H1 (cell line): ENCODE data around the gene ETFBKMT. TPM values are rescaled to one million over a fixed set of nuclear protein-coding genes. Genes with fewer than 3 reads are reported as not detected.

Source experiments
- CTCF ChIA-PET: fragments of 300-600 bp; sonication (Branson Sonifier 250); formaldehyde crosslinking; loops from one replicate; lab custom pipeline; 2021; ENCODE audit not compliant: partially characterized antibody; lab: Charles Lee
- POLR2A ChIA-PET: fragments of 300-600 bp; sonication (Branson Sonifier 250); formaldehyde crosslinking; loops from one replicate; lab custom pipeline; 2021; ENCODE audit warnings: inconsistent platforms; ENCODE audit not compliant: partially characterized antibody; lab: Charles Lee
- DNase-seq, 2 experiments: peaks; one replicate each; pipeline versions ENCODE4 v3.0.0 to v3.0.0-alpha.2; 2010 to 2022; ENCODE audit warnings: low spot score in 2 of 2, low read depth in 1 of 2, mixed read lengths in 1 of 2
- FAIRE-seq: peaks from 2 replicates; lab custom pipeline; 2011; peaks lifted over from hg19 to GRCh38; lab: Jason Lieb, UNC
- H2AFZ ChIP-seq: 2 replicates; pipeline ENCODE4 v1.8.1; 2012; ENCODE audit warnings: low read length, inconsistent platforms
- H2AK5ac ChIP-seq: 2 replicates; pipeline ENCODE4 v1.6.1; 2013; ENCODE audit warnings: low read depth, low read length
- H2BK120ac ChIP-seq: replicated peaks from 2 replicates; pipeline ENCODE3; 2013; ENCODE audit warnings: low read depth, low read length, inconsistent platforms
- H2BK12ac ChIP-seq: 2 replicates; pipeline ENCODE4 v1.6.1; 2013; ENCODE audit warnings: low read depth, low read length
- H2BK15ac ChIP-seq: 2 replicates; pipeline ENCODE4 v1.6.1; 2013; ENCODE audit warnings: low read length
- H2BK20ac ChIP-seq: 2 replicates; pipeline ENCODE4 v1.6.1; 2013; ENCODE audit warnings: low read length
- H2BK5ac ChIP-seq: 2 replicates; pipeline ENCODE4 v1.6.1; 2013; ENCODE audit warnings: low read depth, low read length
- H3K14ac ChIP-seq: 2 replicates; pipeline ENCODE4 v1.6.1; 2013; ENCODE audit warnings: inconsistent platforms; ENCODE audit not compliant: insufficient read length
- H3K18ac ChIP-seq: 2 replicates; pipeline ENCODE4 v1.6.1; 2013; ENCODE audit warnings: low read length; ENCODE audit errors: extremely low read depth
- H3K23ac ChIP-seq: 2 replicates; pipeline ENCODE4 v1.6.1; 2013; ENCODE audit warnings: inconsistent platforms; ENCODE audit not compliant: insufficient read length
- H3K23me2 ChIP-seq: 2 replicates; pipeline ENCODE4 v1.6.1; 2013; ENCODE audit warnings: low read depth, low read length
- H3K27ac ChIP-seq: 2 replicates; pipeline ENCODE4 v1.6.1; 2011; ENCODE audit warnings: low read depth, low read length, inconsistent platforms
- H3K27me3 ChIP-seq, 4 experiments: replicated peaks in 1 of 4; 1 replicate in 1 of 4; 2 replicates in 3 of 4; pipeline versions ENCODE4 v1.6.1 to v1.8.1; 2011 to 2013; ENCODE audit warnings: low read length in 3 of 4, mild to moderate bottlenecking in 3 of 4, inconsistent platforms in 2 of 4, mixed read lengths in 2 of 4, moderate library complexity in 1 of 4; ENCODE audit not compliant: control insufficient read depth in 3 of 4, insufficient read depth in 3 of 4; ENCODE audit errors: extremely low read depth in 1 of 4
- H3K36me3 ChIP-seq, 4 experiments: 2 replicates each; pipeline versions ENCODE4 v1.6.1 to v1.8.1; 2011 to 2013; ENCODE audit warnings: mild to moderate bottlenecking in 4 of 4, low read length in 3 of 4, moderate library complexity in 2 of 4, control low read depth in 1 of 4, inconsistent platforms in 1 of 4; ENCODE audit not compliant: insufficient read depth in 4 of 4, control insufficient read depth in 2 of 4
- H3K4ac ChIP-seq: replicated peaks from 2 replicates; pipeline ENCODE3; 2013; ENCODE audit warnings: low read length, low read depth, mixed read lengths, inconsistent platforms; ENCODE audit not compliant: insufficient read length
- H3K4me1 ChIP-seq, 4 experiments: replicated peaks in 1 of 4; 1 replicate in 1 of 4; 2 replicates in 3 of 4; pipeline versions ENCODE4 v1.6.1 to v1.8.1; 2011 to 2013; ENCODE audit warnings: low read length in 3 of 4, inconsistent platforms in 2 of 4, mixed read lengths in 1 of 4; ENCODE audit not compliant: insufficient read depth in 4 of 4, control insufficient read depth in 3 of 4
- H3K4me2 ChIP-seq, 2 experiments: 2 replicates each; pipeline versions ENCODE4 v1.6.1 to v1.8.1; 2011 to 2013; ENCODE audit warnings: low read depth in 2 of 2, low read length in 2 of 2, control low read depth in 1 of 2, inconsistent platforms in 1 of 2, mild to moderate bottlenecking in 1 of 2; ENCODE audit not compliant: insufficient read depth in 1 of 2
- H3K4me3 ChIP-seq, 4 experiments: fragments of 200-600, 300-600 bp in 1 of 4; sonication (generic), shearing (Covaris generic), sonication (Bioruptor Twin) in 1 of 4; 2 replicates each; pipeline versions ENCODE4 v1.5.1 to v1.8.1; 2011 to 2016; ENCODE audit warnings: low read length in 4 of 4, low read depth in 3 of 4, control low read depth in 2 of 4, inconsistent platforms in 2 of 4, mild to moderate bottlenecking in 2 of 4, mixed read lengths in 1 of 4, moderate library complexity in 1 of 4; ENCODE audit not compliant: insufficient read depth in 2 of 4; ENCODE audit errors: extremely low read depth in 1 of 4
- H3K56ac ChIP-seq: replicated peaks from 2 replicates; pipeline ENCODE3; 2013; ENCODE audit warnings: low read depth, mild to moderate bottlenecking, mixed read lengths, low read length, inconsistent platforms; ENCODE audit not compliant: insufficient read length
- H3K79me1 ChIP-seq: 2 replicates; pipeline ENCODE4 v1.6.1; 2013; ENCODE audit warnings: low read depth, low read length, control low read depth
- H3K79me2 ChIP-seq, 2 experiments: 2 replicates each; pipeline versions ENCODE4 v1.6.1 to v1.8.1; 2012 to 2013; ENCODE audit warnings: low read length in 2 of 2, mild to moderate bottlenecking in 2 of 2, inconsistent platforms in 1 of 2; ENCODE audit not compliant: insufficient read depth in 2 of 2, control insufficient read depth in 1 of 2
- H3K9ac ChIP-seq, 4 experiments: replicated peaks in 1 of 4; 1 replicate in 1 of 4; 2 replicates in 3 of 4; pipeline versions ENCODE4 v1.6.1 to v1.8.1; 2011 to 2013; ENCODE audit warnings: low read depth in 3 of 4, low read length in 3 of 4, control low read depth in 2 of 4, mild to moderate bottlenecking in 2 of 4, moderate library complexity in 2 of 4, inconsistent platforms in 1 of 4; ENCODE audit errors: extremely low read depth in 1 of 4
- H3K9me3 ChIP-seq, 2 experiments: 2 replicates each; pipeline versions ENCODE4 v1.6.1 to v1.8.1; 2012 to 2013; ENCODE audit warnings: mild to moderate bottlenecking in 2 of 2, moderate library complexity in 2 of 2, control low read depth in 1 of 2, inconsistent platforms in 1 of 2, low read depth in 1 of 2, low read length in 1 of 2, mixed read lengths in 1 of 2; ENCODE audit not compliant: insufficient read depth in 2 of 2
- H4K20me1 ChIP-seq, 2 experiments: replicated peaks in 1 of 2; 2 replicates each; pipeline versions ENCODE3 to v1.8.1; 2011 to 2013; ENCODE audit warnings: inconsistent platforms in 2 of 2, low read length in 2 of 2, mild to moderate bottlenecking in 1 of 2; ENCODE audit not compliant: insufficient read depth in 2 of 2, control insufficient read depth in 1 of 2
- H4K5ac ChIP-seq: 2 replicates; pipeline ENCODE4 v1.6.1; 2013; ENCODE audit warnings: low read length, low read depth, mixed read lengths, inconsistent platforms; ENCODE audit not compliant: insufficient read length
- H4K8ac ChIP-seq: 2 replicates; pipeline ENCODE4 v1.8.0; 2013; ENCODE audit warnings: mild to moderate bottlenecking, moderate library complexity, low read length, inconsistent platforms; ENCODE audit not compliant: insufficient read depth; ENCODE audit errors: extremely low read depth
- H4K91ac ChIP-seq: replicated peaks from 2 replicates; pipeline ENCODE3; 2013; ENCODE audit warnings: low read length, mixed read lengths, inconsistent platforms; ENCODE audit not compliant: insufficient read length
- CBX5 ChIP-seq: fragments of 300-800, 300-1000 bp; sonication (generic); IDR thresholded peaks from 2 replicates; pipeline ENCODE4 v1.7.1; 2016; ENCODE audit warnings: antibody characterized with exemption, low read length, low read depth
- CEBPB ChIP-seq: IDR thresholded peaks from 2 replicates; pipeline ENCODE4 v1.6.1; 2012; ENCODE audit warnings: low read depth, low read length
- CHD1 ChIP-seq: IDR thresholded peaks from 2 replicates; pipeline ENCODE4 v1.6.1; 2012; ENCODE audit warnings: low read depth, low read length, improper control_type of control experiment
- MAFK ChIP-seq: IDR thresholded peaks from 2 replicates; pipeline ENCODE4 v1.6.1; 2012; ENCODE audit warnings: low read depth, mild to moderate bottlenecking, improper control_type of control experiment, low read length
- RFX5 ChIP-seq: IDR thresholded peaks from 2 replicates; pipeline ENCODE4 v1.6.1; 2011; ENCODE audit warnings: low read depth, low read length, improper control_type of control experiment, borderline replicate concordance
- WGBS, 2 experiments: shearing (Covaris generic) in 1 of 2; methylation state at CpG; one replicate each; pipeline versions ENCODE4 v1.1.6 to v1.1.7; 2013 to 2015; ENCODE audit warnings: low lambda C conversion rate in 2 of 2, mixed read lengths in 2 of 2, inconsistent platforms in 1 of 2, low coverage in 1 of 2, missing lambda C conversion rate in 1 of 2; ENCODE audit not compliant: insufficient replicate concordance in 2 of 2, insufficient coverage in 1 of 2, insufficient read length in 1 of 2; ENCODE audit errors: extremely low coverage in 1 of 2, missing lambda C conversion rate in 1 of 2; 5-methylcytosine and 5-hydroxymethylcytosine counted together
- polyA plus RNA-seq, 7 experiments: library from polyadenylated mRNA; depleted of rRNA in 3 of 7; stranded (reverse) in 5 of 7; unstranded in 2 of 7; fragments of >200 nt in 5 of 7; fragments of 200-250 nt in 2 of 7; gene quantifications; 1 replicate in 5 of 7; 2 replicates in 1 of 7; 4 replicates in 1 of 7; pipeline versions ENCODE4 v1.2.1 to v1.2.3, GENCODE V29; 2011 to 2013; ENCODE audit warnings: missing spikeins in 2 of 7, mixed read lengths in 2 of 7
- total RNA-seq: library from RNA; stranded (reverse); fragmentation: NEBNext Ultra II Directional; extraction: Animal tissue kit (Norgen Biotek cat#: 25700); gene quantifications from 2 replicates; pipeline ENCODE4 v1.2.1, GENCODE V29; 2021

Gene ETFBKMT
- total and polyA plus RNA-seq, 2 of the 8 experiments (the other 6 are each of a cell fraction or from before 2014, with no cell fraction given) = 0.59 to 1.7 TPM

DNA sequence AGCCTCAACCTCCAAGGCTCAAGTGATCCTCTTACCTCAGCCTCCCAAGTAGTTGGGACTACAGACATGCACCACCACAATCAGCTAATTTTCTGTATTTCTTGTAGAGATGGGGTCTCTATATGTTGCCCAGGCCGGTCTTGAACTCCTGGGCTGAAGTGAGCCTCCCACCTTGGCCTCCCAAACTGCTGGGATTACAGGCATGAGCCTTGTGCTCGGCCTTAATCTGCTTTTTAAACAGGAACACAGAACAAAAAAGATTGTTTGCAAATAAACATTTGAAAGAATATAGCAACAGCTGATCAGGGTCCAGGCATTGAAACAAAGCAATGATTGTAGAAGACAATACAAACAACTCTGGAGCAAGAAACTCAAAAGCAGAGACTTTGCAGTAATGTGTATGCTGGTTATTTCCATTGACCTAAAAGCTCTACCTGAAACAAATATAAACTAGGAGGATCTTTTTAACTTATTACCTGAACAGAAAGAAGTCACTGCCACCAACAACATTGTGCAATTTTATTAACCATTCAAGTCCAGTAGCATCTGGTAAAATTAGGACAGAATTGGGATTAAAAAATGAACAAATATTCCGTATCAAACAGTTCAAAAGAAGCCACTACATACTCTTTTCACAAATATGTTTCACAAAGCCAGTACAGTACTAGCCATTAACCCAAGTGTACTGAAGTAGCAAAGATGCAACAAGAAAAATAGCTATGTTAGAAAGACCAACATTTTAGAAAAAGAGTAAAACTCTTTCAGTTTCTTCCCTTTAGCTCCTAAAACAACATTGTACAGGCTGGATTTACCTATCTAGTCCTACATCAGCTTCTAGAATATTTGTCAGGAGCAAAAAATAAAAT lies 55.2 kb downstream of the ETFBKMT start:
- Histone ChIP-seq H3K36me3 (no peaks in the 10 kb centered on the region; a peak in 1 of 8 replicates), H2BK12ac (no peak overlapping the region), H3K9ac (no peak overlapping the region; a peak in 1 of 7 replicates), H3K4me2 (no peak overlapping the region), H3K56ac (no peak overlapping the region), H2BK5ac (no peak overlapping the region)
- CTCF ChIA-PET = interaction anchor here (0.8 to 1.5 kb wide), 2 partner anchors 12 to 575 kb away, joined by 3 read pairs; no protein-coding TSS in a partner anchor
- FAIRE-seq = no peak
- no peak for TF ChIP-seq CBX5
- no peak for TF ChIP-seq MAFK
- no peak for TF ChIP-seq RFX5
- TF ChIP-seq CHD1 = no peak
- no peak for TF ChIP-seq CEBPB
- TF ChIP-seq, all 59 proteins: peak for 0
- H3K27me3 ChIP-seq = no peaks in the 10 kb centered on the region
- H4K5ac ChIP-seq = no peak overlapping the region
- POLR2A ChIA-PET = interaction anchor here (1.1 to 1.4 kb wide), 4 partner anchors 10 to 255 kb away, joined by 3 read pairs; no protein-coding TSS in a partner anchor
- H3K4me1 ChIP-seq = peaks cover 0 to 5% (median 1%) of the 10 kb centered on the region in 4 experiments; a peak in 2 of 7 replicates
- H3K18ac ChIP-seq = no peak overlapping the region
- H3K4me3 ChIP-seq = no peak overlapping the region
- H4K8ac ChIP-seq = no peak overlapping the region
- no peak for DNase-seq
- H2AK5ac ChIP-seq = no peak overlapping the region
- no peak overlapping the region for H3K14ac ChIP-seq
- no peak overlapping the region for H2BK120ac ChIP-seq
- peaks cover 1% of the 10 kb centered on the region; the same call in 1 of the 2 replicates for H3K23me2 ChIP-seq
- H3K9me3 ChIP-seq = no peaks in the 10 kb centered on the region; a peak in 1 of 4 replicates
- no peaks in the 10 kb centered on the region for H4K20me1 ChIP-seq
- no peak overlapping the region for H4K91ac ChIP-seq
- no peak overlapping the region for H3K23ac ChIP-seq
- H3K79me1 ChIP-seq = no peaks in the 10 kb centered on the region
- no peak overlapping the region for H2BK15ac ChIP-seq
- H2AFZ ChIP-seq = no peak overlapping the region
- H3K27ac ChIP-seq = no peak overlapping the region
- no peak overlapping the region for H3K4ac ChIP-seq
- H2BK20ac ChIP-seq = no peak overlapping the region
- 84% methylated on average over 3 of the region's 3 CpGs; no CpG with 5 or more reads in 1 of the 2 experiments for WGBS, 2 experiments
- H3K79me2 ChIP-seq = no peaks in the 10 kb centered on the region
